GM23338 (cell line): ENCODE data around the gene CRYGA. TPM values are rescaled to one million over a fixed set of nuclear protein-coding genes. Genes with fewer than 3 reads are reported as not detected.

Experiments
- ATAC-seq: fragments of 200-7000 bp; cut with Tn5 transposase; 3 replicates; pipeline ENCODE4 v1.9.1; 2020
- DNase-seq: peaks from one replicate; pipeline ENCODE4 v3.0.0-alpha.2; 2015; ENCODE audit warnings: low spot score
- H2AFZ ChIP-seq: fragments of 200-600 bp; sonication (generic); 2 replicates; pipeline ENCODE4 v1.8.0; 2016; ENCODE audit warnings: antibody characterized with exemption, mild to moderate bottlenecking, moderate library complexity
- H3F3A ChIP-seq: fragments of 200-600 bp; sonication (generic); replicated peaks from 2 replicates; pipeline ENCODE4 v1.8.0; 2017; ENCODE audit warnings: antibody characterized with exemption, mixed run types, low read depth
- H3K27ac ChIP-seq: fragments of 200-600 bp; sonication (generic); 2 replicates; pipeline ENCODE4 v1.6.1; 2016; ENCODE audit warnings: low read depth
- H3K27me3 ChIP-seq: fragments of 200-600 bp; sonication (generic); 2 replicates; pipeline ENCODE4 v1.8.0; 2016; ENCODE audit warnings: mild to moderate bottlenecking, mixed run types, moderate library complexity; ENCODE audit not compliant: insufficient read depth
- H3K36me3 ChIP-seq: fragments of 200-600 bp; sonication (generic); 2 replicates; pipeline ENCODE4 v1.8.0; 2016; ENCODE audit warnings: mild to moderate bottlenecking; ENCODE audit not compliant: insufficient read depth
- H3K4me1 ChIP-seq: fragments of 200-600 bp; sonication (generic); 2 replicates; pipeline ENCODE4 v1.8.0; 2016; ENCODE audit warnings: mild to moderate bottlenecking, moderate library complexity; ENCODE audit not compliant: insufficient read depth
- H3K4me2 ChIP-seq: fragments of 200-600 bp; sonication (generic); 2 replicates; pipeline ENCODE4 v1.7.1; 2017; ENCODE audit warnings: mixed run types
- H3K4me3 ChIP-seq: fragments of 200-600 bp; sonication (generic); 2 replicates; pipeline ENCODE4 v1.6.1; 2016; ENCODE audit warnings: mixed run types
- H3K79me2 ChIP-seq: fragments of 200-600 bp; sonication (generic); replicated peaks from 2 replicates; pipeline ENCODE4 v1.8.0; 2017; ENCODE audit warnings: mild to moderate bottlenecking; ENCODE audit not compliant: insufficient read depth
- H3K9me2 ChIP-seq: fragments of 200-600 bp; sonication (generic); 2 replicates; pipeline ENCODE4 v1.8.0; 2017; ENCODE audit not compliant: insufficient read depth
- H4K20me1 ChIP-seq: fragments of 200-600 bp; sonication (generic); replicated peaks from 2 replicates; pipeline ENCODE4 v1.8.0; 2017; ENCODE audit warnings: mild to moderate bottlenecking; ENCODE audit not compliant: insufficient read depth
- H3K27ac Mint-ChIP-seq: 2 replicates; pipeline ENCODE4 v1.8.0; 2020; ENCODE audit warnings: inconsistent platforms, mild to moderate bottlenecking, moderate library complexity, mixed read lengths
- H3K27me3 Mint-ChIP-seq: 3 replicates; pipeline ENCODE4 v1.8.0; 2022; ENCODE audit warnings: low read depth, mild to moderate bottlenecking, moderate library complexity, mixed read lengths, inconsistent platforms; ENCODE audit not compliant: insufficient read depth, poor library complexity
- H3K36me3 Mint-ChIP-seq: 3 replicates; pipeline ENCODE4 v1.8.0; 2021; ENCODE audit warnings: low read depth, mild to moderate bottlenecking, inconsistent platforms, moderate library complexity, mixed read lengths
- H3K4me1 Mint-ChIP-seq: 3 replicates; pipeline ENCODE4 v1.8.0; 2020; ENCODE audit warnings: mild to moderate bottlenecking, inconsistent platforms, mixed read lengths
- H3K4me3 Mint-ChIP-seq: 3 replicates; pipeline ENCODE4 v1.8.0; 2021; ENCODE audit warnings: moderate library complexity, mild to moderate bottlenecking, inconsistent platforms, mixed read lengths
- H3K9me3 Mint-ChIP-seq: 3 replicates; pipeline ENCODE4 v1.8.0; 2020; ENCODE audit warnings: moderate library complexity, mild to moderate bottlenecking, inconsistent platforms, mixed read lengths
- EZH2 ChIP-seq: fragments of 200-600 bp; sonication (generic); IDR thresholded peaks from one replicate; pipeline ENCODE4 v1.8.0; 2017; ENCODE audit warnings: antibody characterized with exemption, mild to moderate bottlenecking, low read depth; ENCODE audit not compliant: unreplicated experiment
- EZH2phosphoT487 ChIP-seq: fragments of 200-600 bp; sonication (generic); IDR thresholded peaks from one replicate; pipeline ENCODE4 v1.8.1; 2018; ENCODE audit warnings: antibody characterized with exemption; ENCODE audit not compliant: unreplicated experiment
- JUNB ChIP-seq: IDR thresholded peaks from one replicate; pipeline ENCODE4 v1.6.1; 2016; ENCODE audit warnings: antibody characterized with exemption; ENCODE audit not compliant: unreplicated experiment
- NANOG ChIP-seq: IDR thresholded peaks from 2 replicates; pipeline ENCODE4 v1.6.1; 2016; ENCODE audit warnings: antibody characterized with exemption, borderline replicate concordance
- ZNF114 ChIP-seq: fragments of 250-450 bp; sonication (Bioruptor Pico); IDR thresholded peaks from 2 replicates; pipeline ENCODE4 v1.5.0; 2020; ENCODE audit warnings: mild to moderate bottlenecking, moderate library complexity
- ZNF331 ChIP-seq: fragments of 250-450 bp; sonication (Bioruptor Pico); IDR thresholded peaks from 2 replicates; pipeline ENCODE4 v1.5.0; 2020; ENCODE audit warnings: low read depth, mild to moderate bottlenecking, moderate library complexity
- polyA plus RNA-seq: library from polyadenylated mRNA; unstranded; fragments of >200 nt; fragmentation: Nextera tagmentation; extraction: Ambion mirVana; gene quantifications from 2 replicates; pipeline ENCODE4 v1.2.1, GENCODE V29; 2016
- total RNA-seq: library from RNA; depleted of rRNA; stranded (reverse); fragments of >200 nt; shearing (Covaris generic); gene quantifications from 2 replicates; pipeline ENCODE4 v1.2.3, GENCODE V29; 2014
- TF ChIP-seq, protein P1 (sequence below): fragments of 250-450 bp; sonication (Bioruptor Pico); IDR thresholded peaks from 2 replicates; pipeline ENCODE4 v1.5.0; 2020; ENCODE audit warnings: mild to moderate bottlenecking, moderate library complexity
- TF ChIP-seq, protein P2 (sequence below), 2 experiments: fragments of 200-600 bp in 1 of 2; sonication (generic) in 1 of 2; conservative IDR thresholded peaks; 2 replicates each; pipeline versions ENCODE4 v1.5.1 to v1.6.1; 2016 to 2017; ENCODE audit warnings: antibody characterized with exemption in 2 of 2, low read depth in 2 of 2, mild to moderate bottlenecking in 2 of 2, moderate library complexity in 1 of 2

Gene CRYGA
- total and polyA plus RNA-seq, 2 experiments from 2014 or later: not detected

DNA sequence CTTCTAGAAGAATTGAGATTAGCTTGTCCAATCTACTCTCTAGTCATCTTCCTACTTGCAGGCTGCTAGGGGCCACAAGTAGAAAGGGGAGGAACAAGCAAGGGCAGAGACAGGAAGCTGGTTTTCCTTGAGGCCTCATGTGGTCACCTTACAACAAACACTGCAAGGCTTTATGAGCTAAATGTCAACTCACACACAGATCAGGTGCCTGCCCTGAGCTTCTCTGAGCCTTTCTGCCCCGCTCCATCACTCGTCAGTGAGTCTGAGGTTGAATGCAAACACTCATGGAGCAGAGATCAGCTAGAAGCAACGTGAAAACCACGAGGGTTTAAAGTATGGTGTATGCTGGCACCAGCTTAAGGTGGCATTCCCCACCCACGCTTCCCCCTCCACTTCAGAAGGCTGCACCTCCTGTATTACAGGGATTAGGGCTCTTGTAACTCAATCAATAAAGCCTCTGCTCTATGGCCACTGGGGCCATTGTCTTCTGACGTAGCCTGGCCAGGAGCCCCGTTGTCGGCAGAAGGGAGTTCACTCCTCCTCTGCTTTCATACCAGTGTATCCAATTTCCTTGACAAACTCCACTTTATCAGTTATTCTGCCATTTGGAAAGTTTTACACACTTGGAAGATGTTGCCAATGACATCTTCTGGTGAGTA is 28.3 kb downstream of the CRYGA start (continued):
- TF ChIP-seq, protein P1, sequence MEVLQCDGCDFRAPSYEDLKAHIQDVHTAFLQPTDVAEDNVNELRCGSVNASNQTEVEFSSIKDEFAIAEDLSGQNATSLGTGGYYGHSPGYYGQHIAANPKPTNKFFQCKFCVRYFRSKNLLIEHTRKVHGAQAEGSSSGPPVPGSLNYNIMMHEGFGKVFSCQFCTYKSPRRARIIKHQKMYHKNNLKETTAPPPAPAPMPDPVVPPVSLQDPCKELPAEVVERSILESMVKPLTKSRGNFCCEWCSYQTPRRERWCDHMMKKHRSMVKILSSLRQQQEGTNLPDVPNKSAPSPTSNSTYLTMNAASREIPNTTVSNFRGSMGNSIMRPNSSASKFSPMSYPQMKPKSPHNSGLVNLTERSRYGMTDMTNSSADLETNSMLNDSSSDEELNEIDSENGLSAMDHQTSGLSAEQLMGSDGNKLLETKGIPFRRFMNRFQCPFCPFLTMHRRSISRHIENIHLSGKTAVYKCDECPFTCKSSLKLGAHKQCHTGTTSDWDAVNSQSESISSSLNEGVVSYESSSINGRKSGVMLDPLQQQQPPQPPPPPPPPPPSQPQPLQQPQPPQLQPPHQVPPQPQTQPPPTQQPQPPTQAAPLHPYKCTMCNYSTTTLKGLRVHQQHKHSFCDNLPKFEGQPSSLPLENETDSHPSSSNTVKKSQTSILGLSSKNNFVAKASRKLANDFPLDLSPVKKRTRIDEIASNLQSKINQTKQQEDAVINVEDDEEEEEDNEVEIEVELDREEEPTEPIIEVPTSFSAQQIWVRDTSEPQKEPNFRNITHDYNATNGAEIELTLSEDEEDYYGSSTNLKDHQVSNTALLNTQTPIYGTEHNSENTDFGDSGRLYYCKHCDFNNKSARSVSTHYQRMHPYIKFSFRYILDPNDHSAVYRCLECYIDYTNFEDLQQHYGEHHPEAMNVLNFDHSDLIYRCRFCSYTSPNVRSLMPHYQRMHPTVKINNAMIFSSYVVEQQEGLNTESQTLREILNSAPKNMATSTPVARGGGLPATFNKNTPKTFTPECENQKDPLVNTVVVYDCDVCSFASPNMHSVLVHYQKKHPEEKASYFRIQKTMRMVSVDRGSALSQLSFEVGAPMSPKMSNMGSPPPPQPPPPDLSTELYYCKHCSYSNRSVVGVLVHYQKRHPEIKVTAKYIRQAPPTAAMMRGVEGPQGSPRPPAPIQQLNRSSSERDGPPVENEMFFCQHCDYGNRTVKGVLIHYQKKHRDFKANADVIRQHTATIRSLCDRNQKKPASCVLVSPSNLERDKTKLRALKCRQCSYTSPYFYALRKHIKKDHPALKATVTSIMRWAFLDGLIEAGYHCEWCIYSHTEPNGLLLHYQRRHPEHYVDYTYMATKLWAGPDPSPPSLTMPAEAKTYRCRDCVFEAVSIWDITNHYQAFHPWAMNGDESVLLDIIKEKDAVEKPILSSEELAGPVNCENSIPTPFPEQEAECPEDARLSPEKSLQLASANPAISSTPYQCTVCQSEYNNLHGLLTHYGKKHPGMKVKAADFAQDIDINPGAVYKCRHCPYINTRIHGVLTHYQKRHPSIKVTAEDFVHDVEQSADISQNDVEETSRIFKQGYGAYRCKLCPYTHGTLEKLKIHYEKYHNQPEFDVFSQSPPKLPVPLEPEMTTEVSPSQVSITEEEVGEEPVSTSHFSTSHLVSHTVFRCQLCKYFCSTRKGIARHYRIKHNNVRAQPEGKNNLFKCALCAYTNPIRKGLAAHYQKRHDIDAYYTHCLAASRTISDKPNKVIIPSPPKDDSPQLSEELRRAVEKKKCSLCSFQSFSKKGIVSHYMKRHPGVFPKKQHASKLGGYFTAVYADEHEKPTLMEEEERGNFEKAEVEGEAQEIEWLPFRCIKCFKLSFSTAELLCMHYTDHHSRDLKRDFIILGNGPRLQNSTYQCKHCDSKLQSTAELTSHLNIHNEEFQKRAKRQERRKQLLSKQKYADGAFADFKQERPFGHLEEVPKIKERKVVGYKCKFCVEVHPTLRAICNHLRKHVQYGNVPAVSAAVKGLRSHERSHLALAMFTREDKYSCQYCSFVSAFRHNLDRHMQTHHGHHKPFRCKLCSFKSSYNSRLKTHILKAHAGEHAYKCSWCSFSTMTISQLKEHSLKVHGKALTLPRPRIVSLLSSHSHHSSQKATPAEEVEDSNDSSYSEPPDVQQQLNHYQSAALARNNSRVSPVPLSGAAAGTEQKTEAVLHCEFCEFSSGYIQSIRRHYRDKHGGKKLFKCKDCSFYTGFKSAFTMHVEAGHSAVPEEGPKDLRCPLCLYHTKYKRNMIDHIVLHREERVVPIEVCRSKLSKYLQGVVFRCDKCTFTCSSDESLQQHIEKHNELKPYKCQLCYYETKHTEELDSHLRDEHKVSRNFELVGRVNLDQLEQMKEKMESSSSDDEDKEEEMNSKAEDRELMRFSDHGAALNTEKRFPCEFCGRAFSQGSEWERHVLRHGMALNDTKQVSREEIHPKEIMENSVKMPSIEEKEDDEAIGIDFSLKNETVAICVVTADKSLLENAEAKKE: no peak
- TF ChIP-seq ZNF331: no peak
- no peak for TF ChIP-seq NANOG
- no peak for TF ChIP-seq EZH2
- TF ChIP-seq, protein P2, sequence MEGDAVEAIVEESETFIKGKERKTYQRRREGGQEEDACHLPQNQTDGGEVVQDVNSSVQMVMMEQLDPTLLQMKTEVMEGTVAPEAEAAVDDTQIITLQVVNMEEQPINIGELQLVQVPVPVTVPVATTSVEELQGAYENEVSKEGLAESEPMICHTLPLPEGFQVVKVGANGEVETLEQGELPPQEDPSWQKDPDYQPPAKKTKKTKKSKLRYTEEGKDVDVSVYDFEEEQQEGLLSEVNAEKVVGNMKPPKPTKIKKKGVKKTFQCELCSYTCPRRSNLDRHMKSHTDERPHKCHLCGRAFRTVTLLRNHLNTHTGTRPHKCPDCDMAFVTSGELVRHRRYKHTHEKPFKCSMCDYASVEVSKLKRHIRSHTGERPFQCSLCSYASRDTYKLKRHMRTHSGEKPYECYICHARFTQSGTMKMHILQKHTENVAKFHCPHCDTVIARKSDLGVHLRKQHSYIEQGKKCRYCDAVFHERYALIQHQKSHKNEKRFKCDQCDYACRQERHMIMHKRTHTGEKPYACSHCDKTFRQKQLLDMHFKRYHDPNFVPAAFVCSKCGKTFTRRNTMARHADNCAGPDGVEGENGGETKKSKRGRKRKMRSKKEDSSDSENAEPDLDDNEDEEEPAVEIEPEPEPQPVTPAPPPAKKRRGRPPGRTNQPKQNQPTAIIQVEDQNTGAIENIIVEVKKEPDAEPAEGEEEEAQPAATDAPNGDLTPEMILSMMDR (conservative IDR thresholded peaks at IDR 0.05; ENCODE audit: low read depth in 2 of 2): no peak

DNA sequence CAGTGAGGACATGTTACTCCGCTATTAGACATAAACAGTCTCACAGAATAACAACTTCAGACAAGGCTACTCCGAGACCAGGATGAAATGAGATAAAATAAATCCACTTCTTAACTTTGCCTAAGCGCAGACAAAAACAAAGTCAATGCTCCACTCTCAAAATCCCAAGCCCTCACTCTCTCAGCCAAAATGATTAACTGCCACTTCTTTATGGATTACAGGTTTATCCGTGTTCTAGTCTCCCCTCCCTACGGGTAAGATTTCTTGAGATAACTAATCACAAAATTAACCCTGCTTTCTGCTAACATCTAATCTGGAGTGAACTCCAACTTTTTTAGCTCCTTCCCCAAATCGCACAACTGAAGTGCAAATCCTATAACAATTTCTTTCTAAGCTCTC is 32.7 kb downstream of the CRYGA start:
- no peak overlapping the region for H3K27ac ChIP-seq
- ATAC-seq (no peak), DNase-seq (no peak)
- Mint-ChIP-seq H3K36me3 (no peaks in the 10 kb centered on the region), H3K27me3 (peaks cover 5% of the 10 kb centered on the region), H3K27ac (no peak overlapping the region), H3K9me3 (no peaks in the 10 kb centered on the region), H3K4me3 (no peak overlapping the region), H3K4me1 (peaks cover 2% of the 10 kb centered on the region; the same call in 1 of the 3 replicates)
- H4K20me1 ChIP-seq: no peaks in the 10 kb centered on the region
- H3K36me3 ChIP-seq: no peaks in the 10 kb centered on the region
- no peaks in the 10 kb centered on the region for H3K27me3 ChIP-seq
- no peaks in the 10 kb centered on the region for H3K4me1 ChIP-seq
- no peaks in the 10 kb centered on the region; the same call in 1 of the 2 replicates for H3K9me2 ChIP-seq
- no peaks in the 10 kb centered on the region for H3F3A ChIP-seq
- H3K79me2 ChIP-seq: no peaks in the 10 kb centered on the region
- H3K4me2 ChIP-seq: no peak overlapping the region
- H2AFZ ChIP-seq: peak overlapping the region; percentile 78; the same call in 1 of the 2 replicates
- no peak overlapping the region for H3K4me3 ChIP-seq
- TF ChIP-seq ZNF114 (CRISPR knock-in tag) (no peak), EZH2phosphoT487 (no peak), EZH2 (no peak), JUNB (no peak), ZNF331 (no peak)
